AG09319 (cell line): ENCODE data around the gene FABP3.

Source experiments
- DNase-seq: peaks from one replicate; pipeline ENCODE4 v3.0.0-alpha.2; 2010; ENCODE audit warnings: low read depth; ENCODE audit errors: extremely low read depth
- CTCF ChIP-seq: IDR thresholded peaks from 2 replicates; pipeline ENCODE4 v1.5.1; 2011; ENCODE audit warnings: low read depth, mild to moderate bottlenecking, inconsistent platforms, low read length, moderate library complexity

FABP3 gene

GRCh38 chr1:31373056-31373896, at the start of gene FABP3:
TSS of gene FABP3 (minus strand) at chr1:31373076. CDS start at chr1:31373014, 62 bp downstream.
- no peak; the same call in 1 of the 2 replicates for TF ChIP-seq CTCF
- DNase-seq: no peak

- peak; percentile 58 for TF ChIP-seq CTCF
- no peak for DNase-seq
These were observed 48.6 kb upstream of the FABP3 start for GRCh38 chr1:31421371-31422040.

GRCh38 chr1:31420716-31421115, 47.8 kb upstream of the FABP3 start:
- no peak for TF ChIP-seq CTCF

GRCh38 chr1:31418626-31419323, 45.9 kb upstream of the FABP3 start:
- no peak for TF ChIP-seq CTCF
- no peak for DNase-seq

More at GRCh38 chr1:31420716-31421115, 47.8 kb upstream of the FABP3 start:
- no peak for DNase-seq

- TF ChIP-seq CTCF: no peak
- DNase-seq: no peak
These were observed 44.3 kb upstream of the FABP3 start for GRCh38 chr1:31417148-31417547.

- no peak for TF ChIP-seq CTCF
These were observed 43.3 kb upstream of the FABP3 start for GRCh38 chr1:31416101-31416736.

More at GRCh38 chr1:31416101-31416736, 43.3 kb upstream of the FABP3 start:
- no peak for DNase-seq
